HG03280 (cell line): Measurements from ENCODE around the gene TARS3.
"Not testable (repeated sequence)": the region's sequence is repeated elsewhere in the genome, so short reads cannot be mapped to it uniquely, and the experiment has no call there.

Source experiments
- ATAC-seq: cut with Tn5 transposase; IDR thresholded peaks from one replicate; pipeline ENCODE4 v1.9.1; 2021; ENCODE audit warnings: mild to moderate bottlenecking, moderate library complexity; ENCODE audit not compliant: unreplicated experiment

Gene TARS3

GRCh38 chr15:101723874-101724674, at the start of gene TARS3:
Gene TARS3, minus strand, starts transcription at chr15:101724473. Its CDS starts 86 bp downstream, at chr15:101724387.
- peak; percentile 84 for ATAC-seq

DNA sequence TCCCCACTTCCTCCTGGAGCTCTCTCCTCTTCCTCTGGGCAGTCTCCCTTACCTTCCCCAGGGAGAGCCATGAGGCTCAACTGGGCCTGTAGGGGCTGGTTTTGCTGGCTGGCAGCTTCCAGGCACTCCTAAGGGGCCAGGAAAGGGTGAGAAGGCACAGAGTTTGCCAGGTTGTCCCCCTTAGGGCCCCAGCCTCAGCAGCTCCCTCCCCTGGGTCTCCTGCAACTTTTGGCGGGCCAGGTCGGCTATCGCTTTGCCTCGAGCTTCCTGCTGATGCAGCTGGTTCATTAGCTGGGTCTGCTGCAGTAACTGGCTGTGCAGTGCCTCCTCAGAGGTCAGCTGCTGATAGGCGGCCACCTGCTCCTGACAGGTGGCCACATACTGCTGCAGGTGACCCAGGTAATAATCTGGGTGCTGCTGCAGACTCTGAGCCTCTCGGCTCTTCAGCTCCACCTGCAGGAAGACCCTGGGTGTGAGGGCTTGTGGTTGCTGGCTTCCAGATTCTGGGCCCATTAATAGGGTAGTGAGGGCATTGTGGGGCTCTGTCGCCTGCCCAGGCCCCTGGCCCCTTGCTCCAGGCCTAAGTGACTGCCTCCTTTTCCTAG, 49.3 kb upstream of the TARS3 start:
- ATAC-seq, result no peak

- ATAC-seq, result no peak
Observed at GRCh38 chr15:101772921-101773320, 48.6 kb upstream of the TARS3 start.

DNA sequence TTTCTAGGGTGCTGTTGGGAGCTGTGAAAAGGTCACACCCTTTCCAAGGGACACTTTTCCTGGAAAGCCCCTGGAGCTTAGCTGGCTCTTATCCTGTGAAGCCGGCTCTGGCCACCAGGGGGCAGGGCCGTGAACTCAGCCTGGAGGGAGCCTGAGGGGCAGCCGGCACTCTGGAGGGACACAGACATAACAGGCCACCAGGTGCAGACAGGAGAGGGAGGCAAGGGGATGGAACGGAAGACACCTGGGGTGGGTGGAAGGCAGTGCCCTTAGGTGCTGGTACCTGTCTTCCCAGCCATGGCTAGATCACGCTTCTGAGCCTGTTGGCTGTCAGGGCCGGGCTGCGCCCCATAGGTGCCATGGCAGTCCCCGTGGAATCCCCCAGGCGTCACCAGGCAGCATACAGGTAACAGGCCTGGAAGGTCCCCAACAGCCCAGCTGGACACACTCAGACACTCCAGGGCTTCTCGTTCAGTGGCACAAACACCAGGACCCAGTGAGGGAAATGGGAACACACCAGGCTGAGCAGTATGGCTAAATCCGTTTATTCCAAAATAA, 42.9 kb upstream of the TARS3 start:
- ATAC-seq, result not testable (repeated sequence)

- ATAC-seq, result no peak
Observed at GRCh38 chr15:101765772-101766456, 41.6 kb upstream of the TARS3 start.

DNA sequence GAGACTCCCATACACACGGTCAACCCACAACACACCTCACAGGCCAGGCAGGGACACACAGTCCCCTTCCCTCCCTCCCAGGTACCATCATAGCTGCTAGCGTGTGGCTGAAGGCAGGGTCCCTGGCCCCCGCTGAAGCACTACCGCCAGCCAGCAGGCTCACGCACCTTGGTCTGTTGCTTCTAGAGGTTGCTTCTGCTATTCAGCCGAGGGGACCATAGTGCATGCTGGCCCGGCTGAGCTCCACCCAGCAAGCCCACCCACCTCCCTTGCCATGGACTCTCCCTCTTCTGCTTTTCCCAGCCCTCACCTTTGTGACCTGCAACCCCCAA, 41.0 kb upstream of the TARS3 start:
- not testable (repeated sequence) for ATAC-seq

GRCh38 chr15:101764669-101765339, 40.5 kb upstream of the TARS3 start:
- not testable (repeated sequence) for ATAC-seq

DNA sequence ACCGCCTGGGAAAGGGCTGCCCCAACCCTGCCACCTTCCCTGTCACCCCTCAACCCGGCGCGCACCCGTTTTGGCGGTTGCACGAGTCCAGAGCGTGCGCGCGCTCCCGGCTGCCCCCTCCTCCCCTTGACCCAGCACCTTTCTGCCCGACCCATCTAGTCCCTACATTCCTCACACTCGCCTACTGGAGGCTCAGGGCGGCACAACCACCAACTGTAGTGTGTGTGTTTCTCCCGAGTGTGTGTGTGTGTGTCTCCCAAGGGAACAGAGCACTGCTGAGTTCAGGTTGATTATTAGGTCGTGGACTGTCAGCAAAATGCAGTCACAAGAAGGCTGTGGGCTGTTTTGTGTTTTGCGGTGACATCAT, 22.4 kb upstream of the TARS3 start:
- peak; percentile 34 for ATAC-seq

GRCh38 chr15:101734837-101735236, 10.6 kb upstream of the TARS3 start:
- not testable (repeated sequence) for ATAC-seq

- no peak for ATAC-seq
Observed at GRCh38 chr15:101733545-101733944, 9.3 kb upstream of the TARS3 start.

DNA sequence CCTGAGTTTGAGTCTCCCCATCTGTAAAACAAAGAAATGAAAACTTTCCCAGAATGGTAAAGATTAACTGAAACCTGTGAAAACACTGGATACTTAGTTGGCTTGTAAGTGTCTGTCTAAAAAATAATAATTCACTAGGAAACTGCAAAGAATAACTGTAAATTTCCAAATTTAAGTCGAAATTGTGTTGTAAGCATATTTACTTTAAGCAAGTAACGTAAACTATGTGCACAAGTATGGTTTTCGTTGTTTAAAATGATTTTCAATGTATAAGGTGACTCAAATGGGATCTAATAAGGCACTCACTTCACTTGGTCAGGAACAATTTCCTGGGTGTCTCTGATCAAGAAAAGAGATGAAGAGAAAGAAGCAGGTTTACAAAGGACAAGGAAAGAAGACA, 8.5 kb upstream of the TARS3 start:
- no peak for ATAC-seq

- ATAC-seq, result no peak
Observed at GRCh38 chr15:101731746-101732145, 7.5 kb upstream of the TARS3 start.

DNA sequence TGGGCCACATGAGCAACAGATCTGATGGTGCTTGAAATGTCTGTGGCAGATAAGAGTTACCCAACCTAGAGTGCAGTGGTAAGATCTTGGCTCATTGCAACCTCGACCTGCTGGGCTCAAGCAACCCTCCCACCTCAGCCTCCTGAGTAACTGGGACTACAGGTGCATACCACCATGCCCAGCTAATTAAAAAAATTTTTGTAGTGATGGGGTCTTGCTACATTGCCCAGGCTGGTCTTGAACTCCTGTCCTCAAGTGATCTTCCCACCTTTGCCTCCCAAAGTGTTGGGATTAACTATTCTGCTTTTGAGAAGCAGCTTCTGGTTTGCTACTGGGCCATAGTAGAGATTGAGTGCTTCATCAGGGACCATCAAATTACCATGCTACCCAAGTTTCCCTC, 2.9 kb upstream of the TARS3 start:
- ATAC-seq, result no peak

- ATAC-seq, result no peak
Observed at GRCh38 chr15:101725073-101725472, 800 bp upstream of the TARS3 start.

DNA sequence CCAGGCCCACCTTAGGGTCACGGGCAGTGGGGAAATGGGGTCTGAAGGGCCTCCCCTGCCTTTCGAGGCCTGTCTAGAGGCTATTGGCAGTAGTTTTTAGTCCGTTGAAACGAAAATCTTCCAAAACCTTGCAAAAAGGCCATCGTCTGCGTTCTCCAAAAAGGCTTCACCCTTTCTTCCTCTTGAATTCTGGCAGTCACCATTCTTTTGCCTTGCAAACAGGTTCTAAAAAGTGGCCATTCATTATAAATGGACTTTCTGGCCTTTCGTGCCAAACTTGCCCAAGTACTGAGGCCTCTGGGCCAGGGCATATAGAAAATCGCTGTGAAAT, 367 bp upstream of the TARS3 start:
- ATAC-seq, result no peak

DNA sequence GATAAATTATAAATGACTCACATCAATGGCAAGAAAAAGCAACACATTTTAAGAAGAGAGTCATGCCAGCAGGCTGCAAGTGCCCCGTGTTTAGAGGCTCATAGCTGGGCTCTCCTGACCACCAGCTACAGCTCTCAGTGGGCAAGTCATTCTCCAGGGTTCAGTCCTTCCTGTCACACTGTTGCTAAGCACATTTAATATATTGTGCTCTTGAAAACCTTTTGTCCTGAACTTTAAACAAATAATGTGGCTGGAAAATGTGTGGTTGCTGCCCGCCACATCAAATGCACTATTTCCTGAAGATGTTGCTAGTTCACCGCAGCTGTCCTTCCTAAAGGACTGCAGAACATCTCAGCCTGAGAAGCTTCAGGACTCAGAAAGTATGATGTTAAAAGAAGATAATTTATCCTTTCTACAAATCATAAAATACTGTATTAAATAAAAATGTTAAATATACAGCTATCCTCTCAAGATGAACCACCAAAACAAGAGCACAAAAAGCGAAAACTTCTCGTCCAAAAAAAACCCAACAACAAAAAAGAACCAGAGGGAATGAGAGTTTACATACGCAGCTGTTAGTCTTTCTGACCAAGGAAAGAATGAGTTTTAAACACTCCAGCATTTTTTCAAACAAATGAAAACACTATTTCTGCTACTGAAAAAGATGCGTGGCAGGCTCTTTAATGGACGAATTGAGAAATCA, 951 bp downstream of the TARS3 start:
- ATAC-seq, result peak; percentile 34

DNA sequence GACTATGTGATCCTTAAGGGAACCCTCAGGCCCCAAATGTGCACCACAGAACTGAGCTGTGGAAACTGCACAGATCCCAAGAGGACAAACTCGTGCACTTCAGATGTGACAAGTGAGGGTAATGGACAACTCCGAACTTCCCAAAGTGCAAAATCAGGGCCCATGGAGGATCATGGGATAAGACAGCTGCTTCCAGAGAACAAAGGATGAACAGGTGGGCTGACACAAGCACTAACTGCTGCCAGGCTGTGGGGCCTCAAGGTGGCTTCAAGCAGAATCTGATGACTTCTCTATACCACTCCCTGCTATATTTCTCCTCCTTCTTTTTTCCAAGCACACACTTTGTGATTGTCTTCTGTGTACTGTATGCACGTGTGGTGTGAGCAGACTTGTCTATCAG, 5.4 kb downstream of the TARS3 start:
- ATAC-seq, result no peak

GRCh38 chr15:101712078-101712477, 12.2 kb downstream of the TARS3 start:
- ATAC-seq, result no peak

DNA sequence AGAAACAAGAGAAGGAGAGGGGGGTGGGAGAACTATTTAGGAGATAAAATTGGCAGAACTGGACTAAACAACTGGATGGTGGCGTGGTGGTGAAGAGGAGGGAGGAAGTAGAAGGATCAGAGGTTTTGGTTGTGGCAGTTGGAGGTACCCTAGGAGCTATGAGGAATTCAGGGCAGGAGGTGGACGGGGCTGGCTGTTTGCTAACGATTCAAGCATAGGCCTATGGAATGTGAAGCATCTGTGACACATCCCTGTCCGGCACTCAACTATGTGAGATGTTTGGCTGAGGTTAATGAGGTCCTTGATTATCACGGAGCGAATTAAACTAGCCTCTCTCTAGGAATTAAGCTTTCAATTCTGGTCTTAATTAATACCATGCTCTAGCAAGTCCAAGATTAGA, 13.5 kb downstream of the TARS3 start:
- ATAC-seq, result no peak

GRCh38 chr15:101709466-101709865, 14.8 kb downstream of the TARS3 start:
- no peak for ATAC-seq

DNA sequence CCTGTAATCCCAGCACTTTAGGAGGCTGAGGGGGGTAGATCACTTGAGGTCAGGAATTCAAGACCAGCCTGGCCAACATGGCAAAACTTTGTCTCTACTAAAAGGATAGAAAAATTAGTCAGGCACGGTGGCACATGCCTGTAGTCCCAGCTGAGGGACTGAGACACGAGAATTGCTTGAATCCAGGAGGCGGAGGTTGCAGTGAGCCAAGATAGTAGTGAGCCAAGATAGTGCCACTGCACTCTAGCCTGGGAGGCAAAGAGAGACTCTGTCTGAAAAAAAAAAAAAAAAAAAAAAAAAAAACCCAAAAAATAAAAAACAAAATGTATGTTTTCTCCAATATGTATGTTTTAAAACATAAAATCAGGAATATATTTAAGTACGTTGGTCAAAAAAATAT, 16.3 kb downstream of the TARS3 start:
- ATAC-seq, result no peak
